ENCODE measurements around the gene TPCN1.

TPCN1 gene

GRCh38 chr12:113221181-113221996, at the start of gene TPCN1:
Gene TPCN1, plus strand, starts transcription at chr12:113221464. Its CDS starts 5,389 bp downstream, at chr12:113226853.
- peak; percentile 100 for DNase-seq (ENCODE audit: low read depth, low spot score)
- H3K27ac ChIP-seq, result peak within 1 kb of the TSS; percentile 77

- no peak for DNase-seq (ENCODE audit: low read depth, low spot score)
- no peak overlapping the region for H3K27ac ChIP-seq
Observed at GRCh38 chr12:113171543-113171942, 49.7 kb upstream of the TPCN1 start.

DNA sequence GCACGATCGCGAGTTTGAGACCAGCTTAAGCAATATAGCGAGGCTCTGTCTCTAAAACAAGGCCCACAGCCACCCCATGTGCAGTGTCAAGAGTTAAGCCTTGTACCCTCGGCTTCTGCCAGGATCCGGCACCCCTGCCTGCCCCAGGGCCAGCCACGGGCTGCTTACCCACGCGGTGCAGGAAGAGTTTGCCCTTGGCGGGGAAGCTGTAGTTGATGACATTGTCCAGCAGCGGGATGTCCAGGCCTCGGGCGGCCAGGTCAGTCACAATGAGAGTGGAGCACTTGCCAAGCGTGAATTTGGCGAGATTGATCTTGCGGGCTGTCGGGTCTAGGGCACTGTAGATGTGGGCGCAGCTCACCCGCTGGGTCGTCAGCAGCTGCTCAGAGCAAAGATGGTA, 49.1 kb upstream of the TPCN1 start:
- DNase-seq (ENCODE audit: low read depth, low spot score), result no peak
- H3K27ac ChIP-seq, result no peak overlapping the region

DNA sequence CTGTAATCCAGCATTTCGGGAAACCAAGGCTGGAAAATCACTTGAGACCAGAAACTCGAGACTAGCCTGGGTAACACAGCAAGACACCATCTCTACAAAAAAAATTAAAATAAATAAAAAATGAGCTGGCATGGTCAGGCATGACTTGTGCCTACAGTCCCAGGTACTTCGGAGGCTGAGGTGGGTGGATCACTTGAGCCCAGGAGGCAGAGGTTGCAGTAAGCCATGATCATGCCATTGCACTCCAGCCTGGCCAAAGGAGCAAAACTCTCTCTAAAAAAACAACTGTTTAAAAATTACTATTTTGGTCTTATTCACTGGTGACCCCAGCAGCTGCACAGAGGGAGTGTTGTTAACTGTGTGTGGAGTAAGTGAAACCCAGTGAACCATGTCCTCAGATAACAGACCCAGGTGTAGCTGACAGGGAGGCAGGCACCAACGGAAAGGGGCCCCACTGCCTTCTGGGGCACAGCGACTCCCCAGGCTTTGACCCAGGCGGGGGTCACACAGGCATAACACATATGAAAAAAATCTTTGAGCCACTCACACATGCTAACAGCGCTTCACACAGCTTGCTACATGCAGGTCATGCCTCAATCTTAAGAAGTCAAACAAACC, 48.1 kb upstream of the TPCN1 start:
- H3K27ac ChIP-seq, result no peak overlapping the region
- DNase-seq (ENCODE audit: low read depth, low spot score), result no peak

- H3K27ac ChIP-seq, result no peak overlapping the region
- no peak for DNase-seq (ENCODE audit: low read depth, low spot score)
Observed at GRCh38 chr12:113174461-113175384, 46.5 kb upstream of the TPCN1 start.

DNA sequence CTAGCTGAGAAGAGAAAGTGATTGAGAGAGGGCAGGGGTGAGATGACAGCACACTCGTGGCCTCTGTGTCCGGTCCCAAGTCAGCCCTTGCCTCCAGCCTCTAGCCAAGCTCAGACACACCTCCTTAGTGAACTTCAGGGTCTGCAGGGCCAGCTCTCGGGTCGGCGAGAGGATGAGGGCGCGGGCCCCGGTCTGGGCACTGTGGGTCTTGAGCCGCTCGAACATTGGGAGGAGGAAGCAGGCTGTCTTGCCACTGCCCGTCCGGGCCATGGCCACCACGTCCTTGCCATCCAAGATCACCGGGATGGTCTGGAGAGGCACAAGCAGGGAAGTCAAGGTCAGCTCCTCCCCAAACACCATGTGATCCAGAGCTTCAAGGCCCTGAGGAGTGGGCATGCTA, 42.2 kb upstream of the TPCN1 start:
- no peak overlapping the region for H3K27ac ChIP-seq
- DNase-seq (ENCODE audit: low read depth, low spot score), result no peak

- H3K27ac ChIP-seq, result no peak overlapping the region
- DNase-seq (ENCODE audit: low read depth, low spot score), result no peak
Observed at GRCh38 chr12:113180333-113180732, 40.9 kb upstream of the TPCN1 start.

GRCh38 chr12:113181975-113182374, 39.3 kb upstream of the TPCN1 start:
- no peak for DNase-seq (ENCODE audit: low read depth, low spot score)
- no peak overlapping the region for H3K27ac ChIP-seq

DNA sequence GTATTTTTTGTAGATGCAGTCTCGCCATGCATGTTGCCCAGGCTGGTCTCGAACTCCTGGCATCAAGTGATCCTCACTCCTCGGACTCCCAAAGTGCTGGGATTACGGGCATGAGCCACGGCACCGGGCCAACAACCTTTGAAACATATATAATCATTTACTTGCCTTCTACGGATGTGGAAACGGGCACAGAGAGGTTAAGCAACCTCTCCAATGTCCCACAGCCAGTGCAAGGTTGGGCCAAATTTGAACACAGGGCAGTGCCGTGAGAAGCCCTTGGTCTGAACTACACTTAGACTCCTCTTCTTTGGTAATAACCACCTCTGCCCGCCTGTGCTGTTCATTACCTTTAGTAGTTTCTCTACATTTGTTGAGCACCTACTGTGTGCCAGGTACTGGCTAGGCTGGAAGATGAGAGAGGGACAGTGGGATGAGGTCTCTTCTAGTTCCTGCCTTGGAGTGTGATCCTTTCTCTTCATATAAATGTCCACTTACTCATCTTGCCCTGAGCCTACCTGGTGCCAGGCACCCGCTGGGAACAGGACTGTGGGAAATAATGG, 38.2 kb upstream of the TPCN1 start:
- no peak for DNase-seq (ENCODE audit: low read depth, low spot score)
- no peak overlapping the region for H3K27ac ChIP-seq

GRCh38 chr12:113184098-113184899, 37.0 kb upstream of the TPCN1 start:
- DNase-seq (ENCODE audit: low read depth, low spot score), result no peak
- H3K27ac ChIP-seq, result peak overlapping the region; percentile 90

DNA sequence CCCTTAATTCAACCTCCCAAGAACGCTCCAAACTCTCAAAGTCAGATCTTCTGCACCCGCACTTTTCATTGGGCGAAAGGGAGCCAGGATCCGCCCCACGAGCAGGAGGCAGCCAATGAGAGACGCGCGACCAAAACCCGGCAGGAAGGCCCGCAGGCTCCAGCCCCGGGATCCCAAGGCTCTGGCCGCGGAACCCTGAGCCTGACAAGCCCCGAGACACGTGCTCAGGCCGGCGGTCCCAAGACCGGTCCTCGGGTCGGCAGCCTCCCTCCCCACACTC, 36.4 kb upstream of the TPCN1 start:
- peak; percentile 60 for DNase-seq (ENCODE audit: low read depth, low spot score)
- H3K27ac ChIP-seq, result peak overlapping the region; percentile 90

GRCh38 chr12:113185180-113186032, 35.9 kb upstream of the TPCN1 start, which contains the start of the genes DDX54 and RITA1:
Gene DDX54, minus strand, starts transcription at chr12:113185478. Its CDS starts 27 bp downstream, at chr12:113185451.
Gene RITA1, plus strand, starts transcription at chr12:113185721. Its CDS starts 1,026 bp downstream, at chr12:113186747.
- no peak for DNase-seq (ENCODE audit: low read depth, low spot score)
- peak within 1 kb of the TSS; percentile 90 for H3K27ac ChIP-seq

GRCh38 chr12:113186033-113186365, 35.3 kb upstream of the TPCN1 start:
- no peak for DNase-seq (ENCODE audit: low read depth, low spot score)
- peak overlapping the region; percentile 90 for H3K27ac ChIP-seq

- no peak overlapping the region for H3K27ac ChIP-seq
- no peak for DNase-seq (ENCODE audit: low read depth, low spot score)
Observed at GRCh38 chr12:113186666-113187325, 34.5 kb upstream of the TPCN1 start.

- no peak for DNase-seq (ENCODE audit: low read depth, low spot score)
- H3K27ac ChIP-seq, result no peak overlapping the region
Observed at GRCh38 chr12:113189361-113189760, 31.9 kb upstream of the TPCN1 start.

- no peak for DNase-seq (ENCODE audit: low read depth, low spot score)
- H3K27ac ChIP-seq, result no peak overlapping the region
Observed at GRCh38 chr12:113190761-113191160, 30.5 kb upstream of the TPCN1 start.

- no peak for DNase-seq (ENCODE audit: low read depth, low spot score)
- no peak overlapping the region for H3K27ac ChIP-seq
Observed at GRCh38 chr12:113191227-113191626, 30.0 kb upstream of the TPCN1 start.

DNA sequence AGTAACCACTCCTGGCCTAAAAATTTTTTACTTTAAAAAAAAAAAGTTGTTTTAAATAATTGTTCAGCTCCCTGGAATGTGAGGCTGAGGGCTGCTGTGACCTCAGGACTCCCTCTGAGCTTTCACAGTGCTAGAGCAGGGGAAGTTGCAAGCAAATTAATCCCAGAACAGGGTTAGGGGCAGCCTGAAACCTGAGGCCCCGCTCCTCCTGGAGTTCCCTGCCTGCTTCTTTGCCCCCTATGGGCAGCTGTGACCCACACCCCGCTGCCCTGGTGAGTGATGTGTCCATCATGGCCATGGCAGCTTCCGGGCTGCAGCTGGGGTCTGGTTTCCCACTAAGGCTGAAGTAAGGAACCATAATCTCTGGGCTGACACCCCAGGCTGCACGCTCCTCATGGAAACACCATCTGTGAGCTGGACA, 26.3 kb upstream of the TPCN1 start:
- no peak overlapping the region for H3K27ac ChIP-seq
- no peak for DNase-seq (ENCODE audit: low read depth, low spot score)

Measured in epithelial cell of prostate (primary cell).